ENCODE results near the gene SMTN.

The SMTN gene

GRCh38 chr22:31134688-31135087, 53.6 kb downstream of the SMTN start:
- no peak for DNase-seq
- no peak overlapping the region for H3K4me3 ChIP-seq (ENCODE audit: low read length)
- TF ChIP-seq, protein P1, sequence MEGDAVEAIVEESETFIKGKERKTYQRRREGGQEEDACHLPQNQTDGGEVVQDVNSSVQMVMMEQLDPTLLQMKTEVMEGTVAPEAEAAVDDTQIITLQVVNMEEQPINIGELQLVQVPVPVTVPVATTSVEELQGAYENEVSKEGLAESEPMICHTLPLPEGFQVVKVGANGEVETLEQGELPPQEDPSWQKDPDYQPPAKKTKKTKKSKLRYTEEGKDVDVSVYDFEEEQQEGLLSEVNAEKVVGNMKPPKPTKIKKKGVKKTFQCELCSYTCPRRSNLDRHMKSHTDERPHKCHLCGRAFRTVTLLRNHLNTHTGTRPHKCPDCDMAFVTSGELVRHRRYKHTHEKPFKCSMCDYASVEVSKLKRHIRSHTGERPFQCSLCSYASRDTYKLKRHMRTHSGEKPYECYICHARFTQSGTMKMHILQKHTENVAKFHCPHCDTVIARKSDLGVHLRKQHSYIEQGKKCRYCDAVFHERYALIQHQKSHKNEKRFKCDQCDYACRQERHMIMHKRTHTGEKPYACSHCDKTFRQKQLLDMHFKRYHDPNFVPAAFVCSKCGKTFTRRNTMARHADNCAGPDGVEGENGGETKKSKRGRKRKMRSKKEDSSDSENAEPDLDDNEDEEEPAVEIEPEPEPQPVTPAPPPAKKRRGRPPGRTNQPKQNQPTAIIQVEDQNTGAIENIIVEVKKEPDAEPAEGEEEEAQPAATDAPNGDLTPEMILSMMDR (IDR thresholded peaks at IDR 0.05; ENCODE audit: low read length): no peak
- no peak for TF ChIP-seq EZH2phosphoT487 (IDR thresholded peaks at IDR 0.05; ENCODE audit: low read length)
- TF ChIP-seq EZH2 (optimal IDR thresholded peaks at IDR 0.05; ENCODE audit: low read depth, low read length): no peak

DNA sequence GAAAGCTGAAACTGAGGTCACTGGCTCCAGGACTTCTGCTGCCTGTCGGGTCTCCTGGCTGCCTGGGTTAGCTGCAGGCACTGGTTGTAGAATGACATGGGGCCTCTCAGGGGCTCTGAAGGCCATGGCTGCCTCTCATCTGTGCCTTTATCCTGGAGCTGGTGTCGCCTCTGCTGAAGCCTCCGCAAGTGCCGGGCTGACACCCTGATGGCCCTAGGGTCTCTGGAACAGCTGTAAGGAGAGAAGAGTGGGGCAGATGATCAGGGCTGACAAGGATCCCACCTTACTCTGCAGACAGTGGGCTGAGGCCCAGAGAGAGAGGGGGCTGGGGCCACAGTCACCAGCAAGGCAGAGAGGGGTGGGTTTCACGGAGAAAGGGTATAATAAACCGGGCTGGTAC, 54.6 kb downstream of the SMTN start:
- Histone ChIP-seq H3K27ac (ENCODE audit: low read length) (no peak overlapping the region), H3K9me3 (replicated peaks; ENCODE audit: insufficient read depth, low read length) (no peaks in the 10 kb centered on the region), H3K4me3 (ENCODE audit: low read length) (no peak overlapping the region), H3F3A (ENCODE audit: insufficient read depth, low read length) (no peaks in the 10 kb centered on the region), H3K79me2 (ENCODE audit: low read length) (no peaks in the 10 kb centered on the region), H3K4me1 (ENCODE audit: low read length) (no peaks in the 10 kb centered on the region), H2AFZ (ENCODE audit: low read length) (no peak overlapping the region), H4K20me1 (ENCODE audit: insufficient read depth, low read length) (no peaks in the 10 kb centered on the region), H3K36me3 (replicated peaks; ENCODE audit: insufficient read depth, low read length) (no peaks in the 10 kb centered on the region), H3K9me2 (replicated peaks; ENCODE audit: insufficient read depth, low read length) (no peaks in the 10 kb centered on the region), H3K27me3 (replicated peaks; ENCODE audit: insufficient read depth, low read length) (peaks cover 5% of the 10 kb centered on the region; the same call in 1 of the 2 replicates), H3K4me2 (ENCODE audit: low read depth, low read length) (no peak overlapping the region), H3K9ac (ENCODE audit: low read length) (no peak overlapping the region)
- no peak for DNase-seq
- no peak for TF ChIP-seq EZH2 (optimal IDR thresholded peaks at IDR 0.05; ENCODE audit: low read depth, low read length)
- TF ChIP-seq, protein P1 (IDR thresholded peaks at IDR 0.05; ENCODE audit: low read length): no peak
- TF ChIP-seq EZH2phosphoT487 (IDR thresholded peaks at IDR 0.05; ENCODE audit: low read length): no peak

More at GRCh38 chr22:31134688-31135087, 53.6 kb downstream of the SMTN start:
- H3F3A ChIP-seq (ENCODE audit: insufficient read depth, low read length): no peaks in the 10 kb centered on the region
- H2AFZ ChIP-seq (ENCODE audit: low read length): no peak overlapping the region
- H3K4me2 ChIP-seq (ENCODE audit: low read depth, low read length): no peak overlapping the region
- H3K9ac ChIP-seq (ENCODE audit: low read length): no peak overlapping the region
- H4K20me1 ChIP-seq (ENCODE audit: insufficient read depth, low read length): no peaks in the 10 kb centered on the region
- H3K9me3 ChIP-seq (replicated peaks; ENCODE audit: insufficient read depth, low read length): no peaks in the 10 kb centered on the region
- H3K27ac ChIP-seq (ENCODE audit: low read length): no peak overlapping the region
- H3K36me3 ChIP-seq (replicated peaks; ENCODE audit: insufficient read depth, low read length): no peaks in the 10 kb centered on the region
- H3K9me2 ChIP-seq (replicated peaks; ENCODE audit: insufficient read depth, low read length): no peaks in the 10 kb centered on the region
- no peaks in the 10 kb centered on the region for H3K79me2 ChIP-seq (ENCODE audit: low read length)
- no peaks in the 10 kb centered on the region for H3K4me1 ChIP-seq (ENCODE audit: low read length)
- peaks cover 5% of the 10 kb centered on the region; the same call in 1 of the 2 replicates for H3K27me3 ChIP-seq (replicated peaks; ENCODE audit: insufficient read depth, low read length)

DNA sequence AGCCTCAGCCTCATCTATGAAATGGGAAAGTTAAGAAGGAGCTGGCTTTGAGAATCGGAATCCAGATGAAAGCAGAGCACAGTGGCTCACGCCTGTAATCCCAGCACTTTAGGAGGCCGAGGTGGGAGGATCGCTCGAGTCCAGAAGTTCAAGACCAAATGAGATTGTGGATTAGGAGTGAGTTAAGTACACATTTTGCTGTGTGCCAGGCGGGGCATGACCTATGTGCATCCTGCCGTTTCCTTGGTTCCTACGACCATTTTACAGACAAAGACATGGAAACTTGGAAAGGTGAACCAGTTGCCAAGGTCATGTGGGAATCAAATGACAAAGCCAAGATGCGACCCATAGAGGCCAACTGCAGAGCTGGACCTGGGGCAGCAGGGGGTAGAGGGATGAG, 55.0 kb downstream of the SMTN start:
- peaks cover 5% of the 10 kb centered on the region; the same call in 1 of the 2 replicates for H3K27me3 ChIP-seq (replicated peaks; ENCODE audit: insufficient read depth, low read length)
- no peaks in the 10 kb centered on the region for H3K4me1 ChIP-seq (ENCODE audit: low read length)
- H3F3A ChIP-seq (ENCODE audit: insufficient read depth, low read length): no peaks in the 10 kb centered on the region
- no peaks in the 10 kb centered on the region for H3K9me3 ChIP-seq (replicated peaks; ENCODE audit: insufficient read depth, low read length)
- H3K4me2 ChIP-seq (ENCODE audit: low read depth, low read length): no peak overlapping the region
- no peak overlapping the region for H3K4me3 ChIP-seq (ENCODE audit: low read length)
- no peaks in the 10 kb centered on the region for H3K79me2 ChIP-seq (ENCODE audit: low read length)
- H2AFZ ChIP-seq (ENCODE audit: low read length): no peak overlapping the region
- H3K9ac ChIP-seq (ENCODE audit: low read length): no peak overlapping the region
- no peaks in the 10 kb centered on the region for H4K20me1 ChIP-seq (ENCODE audit: insufficient read depth, low read length)
- DNase-seq: no peak
- TF ChIP-seq EZH2phosphoT487 (IDR thresholded peaks at IDR 0.05; ENCODE audit: low read length): no peak
- TF ChIP-seq, protein P1 (IDR thresholded peaks at IDR 0.05; ENCODE audit: low read length): no peak
- TF ChIP-seq EZH2 (optimal IDR thresholded peaks at IDR 0.05; ENCODE audit: low read depth, low read length): no peak
- H3K9me2 ChIP-seq (replicated peaks; ENCODE audit: insufficient read depth, low read length): no peaks in the 10 kb centered on the region
- no peaks in the 10 kb centered on the region for H3K36me3 ChIP-seq (replicated peaks; ENCODE audit: insufficient read depth, low read length)
- H3K27ac ChIP-seq (ENCODE audit: low read length): no peak overlapping the region

Data from MM.1S (cell line).